ENCODE measurements around the gene MRPS27. TPM values are rescaled to one million over a fixed set of nuclear protein-coding genes. Genes with fewer than 3 reads are reported as not detected.

MRPS27 gene
- total and polyA plus RNA-seq, 2 of the 13 experiments (the other 11 are each of a cell fraction or from before 2014, with no cell fraction given), result 71.8 to 115 TPM

DNA sequence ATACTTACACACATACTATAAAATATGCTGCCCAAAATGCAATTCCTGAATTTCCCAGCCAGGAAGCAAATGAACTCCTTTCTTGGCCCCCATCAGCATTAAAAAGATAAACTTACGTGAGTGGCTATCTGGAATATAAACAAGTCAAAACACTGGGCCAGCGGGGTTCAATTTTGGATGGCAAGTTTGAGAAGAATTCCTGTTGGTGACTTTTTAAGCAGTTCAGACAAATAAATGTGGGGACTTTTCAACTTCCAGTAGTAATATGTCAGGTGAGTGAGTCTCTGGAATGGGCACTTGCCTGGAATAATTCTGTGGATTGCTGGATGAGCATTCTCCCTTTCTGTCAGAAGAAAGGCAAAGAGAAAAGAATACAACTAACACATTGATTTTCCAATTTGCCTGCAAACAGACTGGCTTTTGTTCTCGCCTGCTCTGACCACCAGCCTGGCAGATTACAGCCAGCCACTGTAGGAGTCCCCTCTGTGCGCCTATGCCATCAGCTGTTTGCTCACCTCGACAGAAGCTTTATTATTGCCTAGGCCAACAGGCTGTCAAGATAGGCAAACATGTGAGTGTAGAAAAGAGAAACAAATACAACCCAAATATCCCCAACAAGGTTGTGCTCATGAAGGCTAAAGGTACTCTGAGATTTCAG, 78.6 kb downstream of the MRPS27 start (continued):
- TF ChIP-seq FOXJ3 (CRISPR knock-in tag; IDR thresholded peaks at IDR 0.05; ENCODE audit: borderline replicate concordance) (peak; percentile 71; the same call in 1 of the 2 replicates), SMAD3 (CRISPR knock-in tag; IDR thresholded peaks at IDR 0.05) (peak; percentile 83; the same call in 1 of the 2 replicates), KDM2A (CRISPR knock-in tag; IDR thresholded peaks at IDR 0.05; ENCODE audit: borderline replicate concordance, low read depth) (0 out of 2 replicates have a peak, but pooled peaks have one; percentile 38), ZNF713 (CRISPR knock-in tag; IDR thresholded peaks at IDR 0.05) (no peak), ZBTB21 (CRISPR knock-in tag; IDR thresholded peaks at IDR 0.05) (no peak), GPN1 (CRISPR knock-in tag; IDR thresholded peaks at IDR 0.05; ENCODE audit: borderline replicate concordance) (no peak), FOXK1 (CRISPR knock-in tag; IDR thresholded peaks at IDR 0.05; ENCODE audit: borderline replicate concordance, low read depth) (peak; percentile 30; the same call in 1 of the 2 replicates), ASH2L (IDR thresholded peaks at IDR 0.05; ENCODE audit: insufficient read length, low read depth, low read length) (peak; percentile 49), ZSCAN25 (CRISPR knock-in tag; IDR thresholded peaks at IDR 0.05) (no peak), SRF (IDR thresholded peaks at IDR 0.05; ENCODE audit: low read depth, low read length) (no peak), EHMT2 (IDR thresholded peaks at IDR 0.05; ENCODE audit: borderline replicate concordance, low read depth, low read length) (peak; percentile 68; the same call in 1 of the 2 replicates), MED1 (CRISPR knock-in tag; IDR thresholded peaks at IDR 0.05) (peak; percentile 65), MTA1 (CRISPR knock-in tag; IDR thresholded peaks at IDR 0.05; ENCODE audit: borderline replicate concordance) (peak; percentile 34; the same call in 1 of the 2 replicates), ZNF709 (CRISPR knock-in tag; IDR thresholded peaks at IDR 0.05) (no peak), REPIN1 (CRISPR knock-in tag; IDR thresholded peaks at IDR 0.05; ENCODE audit: borderline replicate concordance, low read depth) (0 out of 2 replicates have a peak, but pooled peaks have one; percentile 46), TSC22D2 (CRISPR knock-in tag; IDR thresholded peaks at IDR 0.05; ENCODE audit: borderline replicate concordance) (peak; percentile 58; the same call in 1 of the 2 replicates), MBNL3 (CRISPR knock-in tag; conservative IDR thresholded peaks at IDR 0.05) (no peak), GATAD1 (CRISPR knock-in tag; IDR thresholded peaks at IDR 0.05) (peak; percentile 23; the same call in 1 of the 2 replicates)
- TF ChIP-seq, protein P1, sequence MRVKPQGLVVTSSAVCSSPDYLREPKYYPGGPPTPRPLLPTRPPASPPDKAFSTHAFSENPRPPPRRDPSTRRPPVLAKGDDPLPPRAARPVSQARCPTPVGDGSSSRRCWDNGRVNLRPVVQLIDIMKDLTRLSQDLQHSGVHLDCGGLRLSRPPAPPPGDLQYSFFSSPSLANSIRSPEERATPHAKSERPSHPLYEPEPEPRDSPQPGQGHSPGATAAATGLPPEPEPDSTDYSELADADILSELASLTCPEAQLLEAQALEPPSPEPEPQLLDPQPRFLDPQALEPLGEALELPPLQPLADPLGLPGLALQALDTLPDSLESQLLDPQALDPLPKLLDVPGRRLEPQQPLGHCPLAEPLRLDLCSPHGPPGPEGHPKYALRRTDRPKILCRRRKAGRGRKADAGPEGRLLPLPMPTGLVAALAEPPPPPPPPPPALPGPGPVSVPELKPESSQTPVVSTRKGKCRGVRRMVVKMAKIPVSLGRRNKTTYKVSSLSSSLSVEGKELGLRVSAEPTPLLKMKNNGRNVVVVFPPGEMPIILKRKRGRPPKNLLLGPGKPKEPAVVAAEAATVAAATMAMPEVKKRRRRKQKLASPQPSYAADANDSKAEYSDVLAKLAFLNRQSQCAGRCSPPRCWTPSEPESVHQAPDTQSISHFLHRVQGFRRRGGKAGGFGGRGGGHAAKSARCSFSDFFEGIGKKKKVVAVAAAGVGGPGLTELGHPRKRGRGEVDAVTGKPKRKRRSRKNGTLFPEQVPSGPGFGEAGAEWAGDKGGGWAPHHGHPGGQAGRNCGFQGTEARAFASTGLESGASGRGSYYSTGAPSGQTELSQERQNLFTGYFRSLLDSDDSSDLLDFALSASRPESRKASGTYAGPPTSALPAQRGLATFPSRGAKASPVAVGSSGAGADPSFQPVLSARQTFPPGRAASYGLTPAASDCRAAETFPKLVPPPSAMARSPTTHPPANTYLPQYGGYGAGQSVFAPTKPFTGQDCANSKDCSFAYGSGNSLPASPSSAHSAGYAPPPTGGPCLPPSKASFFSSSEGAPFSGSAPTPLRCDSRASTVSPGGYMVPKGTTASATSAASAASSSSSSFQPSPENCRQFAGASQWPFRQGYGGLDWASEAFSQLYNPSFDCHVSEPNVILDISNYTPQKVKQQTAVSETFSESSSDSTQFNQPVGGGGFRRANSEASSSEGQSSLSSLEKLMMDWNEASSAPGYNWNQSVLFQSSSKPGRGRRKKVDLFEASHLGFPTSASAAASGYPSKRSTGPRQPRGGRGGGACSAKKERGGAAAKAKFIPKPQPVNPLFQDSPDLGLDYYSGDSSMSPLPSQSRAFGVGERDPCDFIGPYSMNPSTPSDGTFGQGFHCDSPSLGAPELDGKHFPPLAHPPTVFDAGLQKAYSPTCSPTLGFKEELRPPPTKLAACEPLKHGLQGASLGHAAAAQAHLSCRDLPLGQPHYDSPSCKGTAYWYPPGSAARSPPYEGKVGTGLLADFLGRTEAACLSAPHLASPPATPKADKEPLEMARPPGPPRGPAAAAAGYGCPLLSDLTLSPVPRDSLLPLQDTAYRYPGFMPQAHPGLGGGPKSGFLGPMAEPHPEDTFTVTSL (CRISPR knock-in tag; IDR thresholded peaks at IDR 0.05; ENCODE audit: borderline replicate concordance), result peak; percentile 84
- TF ChIP-seq, protein P2, sequence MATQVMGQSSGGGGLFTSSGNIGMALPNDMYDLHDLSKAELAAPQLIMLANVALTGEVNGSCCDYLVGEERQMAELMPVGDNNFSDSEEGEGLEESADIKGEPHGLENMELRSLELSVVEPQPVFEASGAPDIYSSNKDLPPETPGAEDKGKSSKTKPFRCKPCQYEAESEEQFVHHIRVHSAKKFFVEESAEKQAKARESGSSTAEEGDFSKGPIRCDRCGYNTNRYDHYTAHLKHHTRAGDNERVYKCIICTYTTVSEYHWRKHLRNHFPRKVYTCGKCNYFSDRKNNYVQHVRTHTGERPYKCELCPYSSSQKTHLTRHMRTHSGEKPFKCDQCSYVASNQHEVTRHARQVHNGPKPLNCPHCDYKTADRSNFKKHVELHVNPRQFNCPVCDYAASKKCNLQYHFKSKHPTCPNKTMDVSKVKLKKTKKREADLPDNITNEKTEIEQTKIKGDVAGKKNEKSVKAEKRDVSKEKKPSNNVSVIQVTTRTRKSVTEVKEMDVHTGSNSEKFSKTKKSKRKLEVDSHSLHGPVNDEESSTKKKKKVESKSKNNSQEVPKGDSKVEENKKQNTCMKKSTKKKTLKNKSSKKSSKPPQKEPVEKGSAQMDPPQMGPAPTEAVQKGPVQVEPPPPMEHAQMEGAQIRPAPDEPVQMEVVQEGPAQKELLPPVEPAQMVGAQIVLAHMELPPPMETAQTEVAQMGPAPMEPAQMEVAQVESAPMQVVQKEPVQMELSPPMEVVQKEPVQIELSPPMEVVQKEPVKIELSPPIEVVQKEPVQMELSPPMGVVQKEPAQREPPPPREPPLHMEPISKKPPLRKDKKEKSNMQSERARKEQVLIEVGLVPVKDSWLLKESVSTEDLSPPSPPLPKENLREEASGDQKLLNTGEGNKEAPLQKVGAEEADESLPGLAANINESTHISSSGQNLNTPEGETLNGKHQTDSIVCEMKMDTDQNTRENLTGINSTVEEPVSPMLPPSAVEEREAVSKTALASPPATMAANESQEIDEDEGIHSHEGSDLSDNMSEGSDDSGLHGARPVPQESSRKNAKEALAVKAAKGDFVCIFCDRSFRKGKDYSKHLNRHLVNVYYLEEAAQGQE (IDR thresholded peaks at IDR 0.05; ENCODE audit: borderline replicate concordance in 1 of 2, low read depth in 1 of 2, low read length in 2 of 2), result 0 out of 4 replicates have a peak, but pooled peaks of 1 of the 2 experiments have one; percentile 28

Data from HepG2 (cell line).